Stimulated activated CD4-positive, alpha-beta T cell treated with anti-CD3 and anti-CD28 coated beads, Interleukin-15, amount 100 ng/mL, for 24 hours (primary cell): ENCODE results near the gene ZNF628.
A peak's percentile ranks its signal among the peaks of the same experiment; 100 is the strongest.

Source experiments
- DNase-seq: peaks from one replicate; pipeline ENCODE4 v3.0.0-alpha.2; 2020

The ZNF628 gene

DNA sequence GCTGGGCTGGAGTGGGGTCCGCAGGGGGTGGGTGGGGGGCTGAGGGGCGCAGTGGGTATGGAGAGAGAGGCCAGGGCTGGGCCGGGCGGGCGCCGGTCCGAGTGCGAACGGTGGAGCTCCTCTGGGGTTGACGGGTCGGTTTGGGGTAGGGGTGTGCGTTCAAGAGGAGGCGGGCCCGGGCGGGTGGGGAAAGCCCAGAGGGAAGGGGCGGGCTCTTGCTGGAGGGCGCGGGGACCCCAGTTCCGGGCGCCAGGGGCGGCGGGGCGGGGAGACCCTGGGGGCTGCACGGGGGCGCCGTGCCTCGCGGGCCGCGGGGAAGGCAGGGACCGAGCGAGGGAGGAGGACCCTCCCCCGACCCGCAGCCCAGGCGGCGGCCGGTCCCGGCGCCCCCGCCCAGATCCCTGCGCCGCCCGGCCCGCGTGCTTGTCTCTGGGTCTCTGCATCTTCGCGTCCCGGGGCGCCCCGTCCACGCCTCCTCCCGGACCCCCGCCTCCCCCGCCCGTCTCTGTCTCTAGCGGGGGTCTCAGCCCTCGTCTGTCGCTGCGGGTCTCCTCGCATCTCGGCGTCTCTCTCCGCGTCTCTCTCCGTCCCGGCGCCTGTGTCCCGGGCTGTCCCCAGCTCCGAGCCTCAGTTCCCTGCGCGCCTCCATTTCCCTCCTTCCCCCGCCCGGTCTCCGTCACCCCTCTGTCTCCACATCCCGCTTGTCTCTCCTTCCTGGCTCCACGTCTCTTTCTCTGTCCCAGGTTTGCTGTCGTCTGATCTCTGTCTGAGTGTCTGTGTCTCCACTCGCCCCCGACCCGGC, 25.1 kb upstream of the ZNF628 start:
- peak; percentile 34 for DNase-seq

DNA sequence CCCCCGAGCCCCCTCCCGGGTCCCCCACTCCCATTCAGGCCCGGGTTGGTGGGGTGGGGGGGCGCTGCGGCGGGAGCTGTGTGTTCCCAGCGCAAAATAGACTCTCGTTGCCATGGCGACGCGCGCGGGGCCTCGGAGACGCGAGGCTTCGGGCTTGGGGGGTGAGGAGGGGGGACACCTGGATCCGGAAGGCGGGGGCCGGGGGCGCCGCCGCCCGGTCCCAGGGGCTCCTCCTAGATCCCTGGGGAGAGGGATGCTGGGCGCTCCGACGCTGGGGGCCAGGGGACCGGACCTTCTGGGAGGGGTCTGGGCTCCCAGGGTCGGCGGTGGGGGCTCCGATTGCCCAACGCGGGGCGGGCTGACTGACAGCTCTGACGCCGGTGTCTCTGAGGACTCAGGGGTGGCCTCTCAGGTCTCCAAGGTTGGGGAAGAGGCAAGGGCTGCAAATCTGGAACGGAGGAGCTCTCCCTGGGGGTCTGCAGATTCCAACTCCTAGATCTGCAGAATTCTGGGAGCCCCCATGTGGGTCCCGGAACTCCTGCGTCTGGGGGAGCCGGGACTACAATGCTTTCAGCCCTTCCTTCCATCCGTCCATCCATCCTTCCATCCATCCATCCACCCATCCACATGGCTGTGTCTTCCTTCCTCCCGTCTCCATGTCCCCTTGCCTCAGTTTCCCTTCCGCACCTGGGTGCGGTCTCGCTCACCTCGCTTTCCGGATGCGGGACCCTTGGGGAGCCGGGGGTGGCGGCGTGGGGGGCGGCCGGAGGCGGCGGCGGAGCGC, 24.3 kb upstream of the ZNF628 start:
- DNase-seq, result peak; percentile 28

DNA sequence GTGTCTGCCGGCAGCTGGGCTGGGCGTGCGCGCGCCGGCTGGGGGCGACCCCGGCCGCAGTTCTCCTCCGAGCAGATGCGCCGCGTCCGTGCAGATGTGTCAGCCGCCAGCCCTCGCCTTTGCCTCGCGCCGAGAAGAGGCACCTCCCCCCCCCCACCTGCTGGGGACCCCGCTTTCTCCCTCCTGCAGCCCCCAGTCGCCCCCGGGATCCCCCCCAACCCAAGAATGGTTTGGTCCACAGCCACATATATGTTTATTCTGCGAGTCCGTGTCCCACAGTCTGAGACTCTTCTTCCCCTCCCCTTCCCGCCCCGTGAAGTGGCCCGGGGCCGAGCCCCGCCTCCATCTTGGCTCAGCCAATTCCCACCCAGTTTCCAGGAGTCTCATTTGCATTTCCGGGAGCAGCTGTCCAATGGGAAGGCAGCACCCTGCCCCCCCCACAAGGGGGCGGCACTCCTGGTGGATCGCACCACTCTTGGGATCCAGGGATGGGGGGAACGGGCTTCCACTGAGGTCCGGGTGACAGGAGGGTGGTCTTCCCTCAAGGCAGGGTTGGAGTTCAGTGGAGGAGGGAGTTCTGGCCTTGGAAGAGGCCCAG, 23.6 kb upstream of the ZNF628 start:
- peak; percentile 63 for DNase-seq

DNA sequence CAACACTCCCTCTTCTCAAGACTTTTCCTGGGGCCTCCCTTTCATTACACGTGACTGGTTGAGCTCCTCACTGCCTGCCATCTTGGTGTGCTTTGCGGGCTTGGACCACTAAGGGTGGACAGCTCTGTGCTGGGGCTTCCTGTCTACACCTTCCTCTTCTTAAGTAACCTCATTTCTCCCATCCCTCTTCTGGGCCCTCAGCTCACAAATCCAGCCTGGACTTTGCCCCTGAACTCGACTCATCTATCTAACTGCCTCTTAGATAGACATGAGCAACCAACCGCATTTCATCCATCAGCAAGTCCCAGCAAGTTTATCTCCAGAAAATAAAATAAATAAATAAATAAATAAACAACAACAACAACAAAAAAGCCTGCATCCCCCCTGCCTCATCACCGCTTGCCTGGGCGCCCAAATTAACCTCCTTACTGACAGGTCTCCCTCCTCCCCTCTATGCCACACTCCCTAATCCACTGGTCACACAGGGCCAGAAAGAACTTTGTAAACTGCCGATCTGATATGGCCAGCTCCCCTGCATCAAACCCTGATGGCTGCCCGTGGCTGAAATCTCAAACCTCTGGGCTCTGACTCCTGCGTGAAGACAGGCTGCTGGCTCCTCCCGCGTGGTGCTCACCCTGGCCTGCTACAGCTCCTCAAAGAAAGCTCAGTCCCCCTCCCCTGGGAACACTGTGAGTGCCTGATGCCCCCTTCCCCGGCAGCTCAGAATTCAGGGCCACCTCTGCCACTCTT, 22.7 kb upstream of the ZNF628 start:
- no peak for DNase-seq

DNA sequence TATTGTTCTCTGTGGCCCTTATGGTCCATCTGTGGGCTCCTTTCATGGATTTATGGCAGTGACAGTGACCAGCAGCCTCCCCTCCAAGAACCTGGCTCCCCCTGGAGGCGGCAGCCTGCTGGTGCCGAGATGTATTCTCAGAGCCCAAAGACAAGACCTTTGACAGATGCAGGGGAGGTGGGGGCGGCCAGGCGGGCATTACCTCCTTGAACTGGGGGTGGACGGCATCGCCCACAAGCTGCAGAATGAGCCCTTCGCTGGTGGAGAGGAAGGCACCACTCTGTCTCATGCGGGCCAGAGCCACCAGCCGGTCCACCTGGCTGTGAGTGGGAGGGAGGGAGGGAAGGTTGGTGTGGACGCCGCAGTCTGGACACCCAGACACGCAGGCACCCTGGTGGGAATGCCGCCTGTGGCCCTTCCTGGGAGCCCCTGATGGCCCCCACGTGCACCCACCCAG, 21.6 kb upstream of the ZNF628 start:
- DNase-seq, result peak; percentile 65

DNA sequence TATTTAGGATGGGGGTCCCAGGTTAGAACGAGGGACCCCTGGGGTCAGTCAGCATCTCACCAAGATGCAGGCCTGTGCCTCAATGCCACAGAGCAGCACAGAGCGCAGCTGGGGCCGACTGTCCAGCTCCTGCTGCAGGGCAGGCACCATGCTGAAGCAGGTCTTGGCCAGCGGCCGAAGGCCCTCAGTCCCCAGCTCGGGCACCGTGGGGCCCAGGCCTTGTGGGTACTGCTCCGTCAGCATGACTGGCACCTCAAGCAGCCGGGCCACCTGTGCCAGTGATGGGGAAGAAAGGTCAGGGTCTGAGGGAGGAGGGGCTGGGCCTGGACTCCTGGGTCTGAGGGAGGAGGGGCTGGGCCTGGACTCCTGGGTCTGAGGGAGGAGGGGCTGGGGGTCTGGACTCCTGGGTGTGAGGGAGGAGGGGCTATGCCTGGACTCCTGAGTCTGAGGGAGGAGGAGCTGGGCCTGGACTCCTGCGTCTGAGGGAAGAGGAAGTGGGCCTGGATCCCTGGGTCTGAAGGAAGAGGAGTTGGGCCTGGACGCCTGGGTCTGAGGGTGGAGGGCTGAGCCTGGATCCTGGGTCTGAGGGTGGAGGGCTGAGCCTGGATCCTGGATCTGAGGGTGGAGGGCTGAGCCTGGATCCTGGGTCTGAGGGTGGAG, 20.7 kb upstream of the ZNF628 start:
- no peak for DNase-seq

DNA sequence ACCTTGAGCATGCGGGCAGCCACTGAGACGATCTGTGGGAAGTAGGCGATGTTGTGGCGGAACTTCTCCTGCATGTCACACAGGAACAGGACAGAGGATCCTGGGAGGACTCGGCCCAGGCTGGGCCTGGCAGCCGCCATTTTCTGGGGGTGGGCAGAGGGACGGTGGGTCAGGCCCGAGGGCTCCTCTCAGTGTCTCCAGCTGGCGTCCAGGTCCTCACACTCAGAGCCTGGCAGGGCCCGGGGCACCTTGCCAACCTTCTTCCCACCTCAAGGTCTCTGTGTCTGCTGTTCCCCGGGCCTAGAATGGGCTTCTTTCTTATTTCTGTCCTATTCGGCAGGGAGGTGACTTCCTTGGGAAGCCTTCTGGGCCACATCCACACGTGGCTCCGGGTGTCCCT, 20.1 kb upstream of the ZNF628 start:
- DNase-seq, result no peak

DNA sequence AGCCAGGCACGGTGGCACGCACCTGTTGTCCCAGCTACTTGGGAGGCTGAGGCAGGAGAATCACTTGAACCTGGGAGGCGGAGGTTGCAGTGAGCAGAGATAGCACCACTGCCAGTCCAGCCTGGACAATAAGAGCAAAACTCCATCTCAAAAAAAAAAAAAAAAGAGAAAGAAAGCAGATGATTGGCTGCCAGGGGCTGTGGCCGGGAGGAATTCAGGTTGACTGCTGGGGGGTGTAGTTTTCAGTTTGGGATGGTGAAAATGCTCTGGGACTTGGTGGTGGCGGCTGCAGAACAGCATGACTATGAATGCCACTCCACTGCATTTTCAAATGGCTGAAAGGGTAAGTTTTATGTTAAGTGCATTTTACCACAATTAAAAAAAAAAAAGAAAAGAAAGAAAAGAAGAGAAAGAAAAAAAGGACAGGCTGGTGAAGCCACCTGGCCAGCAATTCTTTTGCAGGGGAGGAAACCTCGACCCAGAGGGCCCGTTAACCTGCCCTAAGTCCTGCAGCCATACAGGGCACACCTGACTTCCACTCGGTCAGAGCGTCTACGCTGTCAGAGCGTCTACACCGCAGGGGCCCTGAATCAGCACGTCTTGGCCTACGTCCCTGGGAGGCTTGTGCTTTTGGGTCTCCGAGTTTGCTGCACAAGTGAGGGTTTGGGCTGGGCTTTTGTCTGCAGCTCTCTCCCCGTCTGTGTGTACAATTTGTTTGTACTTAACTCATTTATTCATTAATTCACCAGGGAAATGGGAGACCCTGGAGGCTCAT, 18.5 kb upstream of the ZNF628 start:
- no peak for DNase-seq

DNA sequence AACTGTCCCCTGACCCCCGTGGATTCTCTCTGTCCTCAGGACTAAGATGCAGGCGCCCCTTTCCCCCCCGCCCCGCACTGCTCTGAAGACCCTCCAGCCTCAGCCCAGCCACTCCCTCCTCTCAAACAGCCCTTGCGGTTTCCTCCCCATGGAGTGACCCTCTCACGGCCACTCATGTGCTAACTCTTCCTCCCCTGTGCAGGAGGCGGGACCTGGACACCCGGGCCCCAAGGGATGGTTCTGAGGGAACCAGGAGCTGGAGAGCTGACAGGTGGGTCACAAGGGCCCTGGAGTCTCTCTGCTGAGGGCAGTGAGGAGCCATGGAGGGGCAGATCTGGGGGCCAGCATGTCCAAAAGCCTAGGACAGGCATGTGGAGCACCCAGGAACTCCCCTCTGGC, 16.9 kb upstream of the ZNF628 start:
- DNase-seq, result no peak

DNA sequence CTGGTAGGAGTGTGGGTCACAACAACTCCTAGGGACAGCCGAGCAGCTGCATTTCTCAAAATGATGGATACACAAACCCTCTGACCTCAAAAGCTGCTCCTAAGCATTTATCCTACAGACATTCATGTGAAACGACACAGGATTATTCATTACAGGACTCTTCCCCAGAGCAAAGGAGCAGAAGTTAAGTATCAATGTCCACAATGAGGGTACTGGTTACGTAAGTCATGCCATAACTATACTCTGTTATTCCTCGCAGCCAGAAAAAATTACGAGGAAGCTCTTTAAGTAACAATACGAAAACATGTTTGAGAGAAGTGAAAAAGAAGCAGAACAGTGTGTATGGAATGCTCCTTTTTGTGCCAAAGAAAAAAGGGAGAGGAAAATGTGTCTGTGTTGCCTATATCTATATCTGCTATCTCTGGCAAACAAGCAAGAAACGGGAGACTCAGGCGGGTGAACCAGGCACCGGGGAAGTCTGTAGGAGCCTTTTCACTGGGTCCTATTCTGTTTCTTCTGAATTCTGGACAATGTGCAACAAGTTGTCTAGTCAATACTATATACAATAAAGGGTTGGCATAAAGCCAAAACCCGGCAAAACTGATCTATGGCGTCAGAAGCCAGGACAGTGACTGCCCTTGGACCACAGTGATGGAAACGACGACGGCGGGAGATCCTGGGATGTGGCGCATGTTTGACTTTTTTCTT, 16.3 kb upstream of the ZNF628 start:
- DNase-seq, result no peak

DNA sequence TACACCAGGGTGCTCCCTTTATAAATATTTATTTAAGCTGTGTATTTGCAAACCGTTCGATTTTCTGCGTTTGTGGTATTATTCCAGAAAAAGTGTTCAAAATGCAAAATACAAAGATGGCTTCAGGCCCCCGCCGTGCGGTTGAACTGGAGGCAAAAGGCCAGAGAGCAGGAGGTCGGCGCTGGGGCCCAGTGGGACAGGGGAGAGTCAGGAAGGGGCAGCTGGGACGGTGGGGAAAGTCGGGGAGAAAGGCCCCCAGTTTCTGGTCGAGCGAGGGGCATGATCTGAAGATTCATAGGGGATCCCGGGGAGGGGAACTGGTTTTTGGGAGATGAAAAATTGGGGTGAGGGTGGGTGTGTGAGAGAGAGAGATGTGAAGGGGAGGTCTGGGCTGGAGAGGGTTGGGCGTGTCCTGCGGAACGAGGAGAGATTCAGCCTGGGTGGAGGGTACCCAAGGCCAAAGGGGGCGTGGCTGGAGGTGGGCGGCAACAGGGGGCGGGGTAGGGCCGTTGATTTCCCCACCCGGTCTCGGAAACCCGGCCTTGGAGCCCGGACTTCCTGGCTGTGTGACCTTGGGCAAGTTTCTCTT, 15.7 kb upstream of the ZNF628 start:
- peak; percentile 68 for DNase-seq

DNA sequence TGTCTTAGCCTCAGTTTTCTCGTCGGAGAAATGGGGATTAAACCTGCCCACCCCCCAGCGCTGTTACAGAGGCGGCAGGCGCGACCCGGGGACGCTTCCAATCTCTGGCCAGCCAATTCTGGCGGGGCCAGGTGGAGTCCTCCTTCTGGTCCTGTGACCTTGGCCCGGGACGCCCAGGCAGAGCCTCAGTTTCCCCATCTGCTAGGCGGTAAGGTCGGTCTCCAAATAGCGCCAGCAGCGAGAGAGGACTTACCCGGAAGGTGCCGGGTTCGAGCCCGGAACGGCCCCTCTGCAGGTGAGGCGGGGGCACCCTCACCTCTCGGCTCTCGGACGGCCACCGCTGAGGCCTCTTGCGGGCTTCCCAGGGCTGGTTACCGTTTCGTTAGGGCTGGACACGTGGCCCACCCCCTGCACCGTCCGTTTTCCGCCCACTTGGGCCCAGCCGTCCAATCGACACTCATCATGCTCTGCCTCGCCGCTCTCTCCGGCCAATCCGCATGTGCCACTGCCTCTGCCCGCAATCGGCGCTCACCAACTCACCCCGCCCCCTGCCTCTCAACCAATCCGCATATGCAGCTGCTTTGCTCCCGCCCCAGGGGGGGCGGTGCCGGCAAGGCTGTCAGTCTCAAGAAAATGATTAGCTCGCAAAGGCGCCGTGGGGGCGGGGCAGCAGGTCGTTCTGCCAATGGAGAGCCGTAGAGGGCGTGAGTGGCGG, 15.0 kb upstream of the ZNF628 start, which contains the start of gene ISOC2:
Gene ISOC2, minus strand, starts transcription at position 384 of the 715 bp plus-strand sequence. CDS start 5,156 bp downstream, outside the sequence.
- DNase-seq, result peak; percentile 100

DNA sequence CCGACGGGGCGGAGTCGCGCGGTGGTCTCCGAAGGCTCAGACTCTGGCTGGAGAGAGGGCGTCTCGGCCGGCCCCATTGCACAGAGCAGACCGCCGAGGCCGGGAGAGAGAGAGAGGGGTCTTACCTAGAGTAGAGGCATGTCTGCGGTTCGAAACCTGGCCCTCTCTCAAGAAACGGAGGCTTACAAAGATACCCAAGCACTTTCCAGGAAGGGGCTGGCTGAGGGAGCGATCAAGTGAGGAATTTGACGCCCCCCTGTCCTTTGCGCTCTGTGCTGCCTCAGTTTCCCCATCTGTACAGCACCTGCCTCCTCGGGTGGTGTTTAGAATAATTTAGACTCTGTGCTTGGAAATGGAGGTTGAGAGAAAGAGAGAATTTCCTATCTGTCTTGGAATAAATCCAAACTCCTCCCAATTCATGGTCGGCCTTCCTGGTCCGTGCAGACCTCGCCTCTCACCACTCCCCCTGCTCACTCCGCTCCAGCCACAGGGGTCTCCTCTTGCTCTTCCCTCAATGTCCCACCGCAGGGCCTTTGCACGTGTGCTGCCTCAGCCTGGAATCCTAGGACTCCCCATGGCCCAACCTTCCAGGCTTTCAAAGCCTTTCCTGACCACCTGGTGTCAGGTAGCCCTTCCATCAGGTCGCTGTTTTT, 14.3 kb upstream of the ZNF628 start:
- DNase-seq, result no peak

DNA sequence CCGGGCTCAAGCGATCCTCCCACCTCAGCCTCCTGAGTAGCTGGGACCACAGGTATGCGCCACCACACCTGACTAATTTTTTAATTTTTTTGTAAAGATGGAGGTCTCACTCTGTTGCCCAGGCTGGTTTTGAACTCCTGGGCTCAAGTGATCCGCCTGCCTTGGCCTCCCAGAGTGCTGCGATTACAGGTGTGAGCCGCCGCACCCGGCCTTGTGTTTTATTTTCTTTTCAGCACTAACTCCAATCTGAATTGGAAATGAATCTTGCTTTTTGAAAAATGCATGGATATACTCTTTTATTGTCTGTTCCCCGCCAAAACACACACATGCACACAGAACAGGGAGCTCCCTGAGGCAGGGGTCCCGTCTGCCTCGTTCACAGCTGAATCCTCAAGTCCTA, 13.7 kb upstream of the ZNF628 start:
- no peak for DNase-seq

DNA sequence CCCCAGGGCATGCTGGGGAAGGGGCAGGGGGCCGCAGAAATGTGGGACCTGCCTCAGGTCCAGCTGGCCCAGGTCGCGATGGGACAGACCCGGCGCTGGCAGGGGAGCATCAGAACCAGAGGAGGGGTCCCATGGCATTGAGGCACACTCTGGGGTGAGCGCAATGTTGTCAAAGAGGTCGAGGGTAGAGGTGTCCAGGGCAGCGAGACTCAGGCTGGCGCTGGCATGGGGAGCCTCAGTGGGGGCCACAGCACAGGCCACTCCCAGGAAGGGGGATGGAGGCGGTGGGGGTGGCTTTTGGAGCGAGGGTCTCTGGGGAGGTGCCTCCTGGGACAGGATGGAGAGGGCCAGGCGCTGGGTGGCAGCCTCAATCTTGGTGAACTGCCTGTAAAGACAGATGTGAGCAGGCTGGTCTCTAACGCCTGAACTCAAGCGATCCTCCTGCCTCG, 12.8 kb upstream of the ZNF628 start:
- DNase-seq, result no peak

DNA sequence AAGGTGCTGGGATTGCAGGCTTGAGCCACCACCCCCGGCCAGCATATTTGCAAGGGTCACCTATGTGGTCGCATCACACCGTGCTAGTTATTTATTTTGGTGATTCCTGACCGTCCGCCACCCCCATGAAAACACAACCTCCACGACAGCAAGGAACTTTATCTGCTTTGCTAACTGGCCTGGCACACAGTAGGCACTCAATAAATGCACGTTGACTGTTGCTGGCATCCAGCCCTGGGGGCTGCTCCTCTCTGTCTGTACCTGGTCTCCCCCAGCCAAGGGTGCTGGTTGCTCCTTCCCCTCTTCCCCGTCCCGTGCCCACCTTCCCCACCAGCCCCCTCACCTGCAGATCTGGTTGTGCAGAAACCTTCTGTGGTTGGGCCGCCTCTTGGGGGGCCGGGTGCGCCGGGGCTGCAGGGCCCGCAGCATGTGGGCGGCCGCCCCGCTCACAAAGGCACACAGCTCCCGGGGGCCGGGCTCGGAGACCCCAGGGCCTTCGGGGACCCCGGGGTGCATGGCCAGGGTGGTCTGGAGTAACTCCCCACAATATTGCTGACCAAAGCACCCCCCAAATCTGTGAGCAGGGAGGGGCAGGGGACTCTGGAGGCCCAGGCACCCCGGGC, 12.3 kb upstream of the ZNF628 start:
- DNase-seq, result no peak

DNA sequence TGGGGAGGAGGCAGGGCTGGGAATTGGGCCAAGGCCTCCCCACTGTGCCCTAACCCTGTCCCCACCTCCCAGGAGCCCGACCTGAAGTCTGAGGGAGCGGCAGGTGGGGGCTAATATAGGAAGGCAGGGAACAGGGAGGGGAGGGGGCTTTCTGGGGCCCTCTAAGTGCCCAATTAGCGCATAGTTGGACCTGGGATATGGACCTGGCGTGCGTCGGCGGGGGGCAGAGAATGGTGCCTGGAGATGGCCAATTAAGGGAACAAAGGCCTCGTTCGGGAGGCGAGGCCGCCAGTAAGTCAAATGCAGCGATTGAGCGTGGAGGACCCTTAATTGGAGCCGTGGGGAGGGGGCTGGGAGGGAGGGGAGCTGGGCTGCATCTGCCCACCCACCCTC, 11.8 kb upstream of the ZNF628 start, which contains the start of gene C19orf85:
Gene C19orf85, minus strand, starts transcription at position 90 of the 393 bp plus-strand sequence. CDS start 197 bp downstream, outside the sequence.
- no peak for DNase-seq

DNA sequence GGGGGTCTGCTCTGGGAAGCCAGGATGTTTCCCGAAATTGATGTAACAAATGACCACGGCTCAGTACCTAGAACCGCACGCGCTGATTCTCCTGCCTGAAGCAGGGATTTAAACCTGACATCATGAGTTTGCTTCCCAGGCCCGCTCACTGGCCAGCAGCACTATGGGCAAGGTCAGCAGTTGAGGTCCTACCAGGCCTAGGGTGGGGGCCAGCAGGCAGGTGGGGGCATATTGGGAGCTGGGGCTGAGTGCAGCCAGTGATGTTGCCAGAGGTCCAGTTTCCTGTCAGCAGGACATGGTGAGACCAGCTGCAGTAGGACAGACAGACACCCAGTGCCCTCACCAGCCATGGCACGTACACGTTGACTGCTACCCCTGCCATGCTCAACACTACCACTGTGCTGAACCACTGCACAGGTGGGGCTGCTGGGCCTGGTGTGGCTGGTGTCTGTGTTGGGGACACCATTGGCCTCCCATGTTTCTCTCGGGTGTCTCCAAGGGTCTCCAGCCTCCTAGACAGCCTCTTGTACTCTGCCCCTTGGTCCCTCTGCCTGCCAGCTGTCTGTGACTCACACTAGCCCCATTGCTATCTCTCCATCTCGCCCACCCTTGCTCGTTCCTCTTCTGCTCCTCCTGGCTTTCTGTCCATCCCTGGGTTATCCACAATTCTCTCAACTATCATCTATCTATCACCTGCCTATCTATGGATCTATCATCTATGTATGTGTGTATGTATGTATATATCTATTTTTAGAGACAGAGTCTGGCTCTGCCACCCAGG, 10.8 kb upstream of the ZNF628 start:
- DNase-seq, result no peak
